ENCODE data around the gene CIDEB.

DNA sequence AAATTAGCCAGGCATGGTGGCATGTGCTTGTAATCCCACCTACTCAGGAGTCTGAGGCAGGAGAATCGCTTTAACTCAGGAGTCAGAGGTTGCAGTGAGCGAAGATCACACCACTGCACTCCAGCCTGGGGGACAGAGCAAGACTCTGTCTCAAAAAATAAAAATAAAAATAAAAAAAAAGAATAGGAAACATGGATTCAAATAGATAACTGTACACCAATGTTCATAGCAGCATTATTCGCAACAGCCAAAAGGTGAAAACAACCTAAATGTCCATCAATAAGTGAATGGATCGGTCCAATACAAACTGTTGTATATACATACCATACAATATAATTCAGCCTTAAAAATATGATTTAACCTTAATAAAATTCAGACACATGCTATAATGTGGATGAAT lies 35.1 kb upstream of the CIDEB start:
- TF ChIP-seq, protein P1, sequence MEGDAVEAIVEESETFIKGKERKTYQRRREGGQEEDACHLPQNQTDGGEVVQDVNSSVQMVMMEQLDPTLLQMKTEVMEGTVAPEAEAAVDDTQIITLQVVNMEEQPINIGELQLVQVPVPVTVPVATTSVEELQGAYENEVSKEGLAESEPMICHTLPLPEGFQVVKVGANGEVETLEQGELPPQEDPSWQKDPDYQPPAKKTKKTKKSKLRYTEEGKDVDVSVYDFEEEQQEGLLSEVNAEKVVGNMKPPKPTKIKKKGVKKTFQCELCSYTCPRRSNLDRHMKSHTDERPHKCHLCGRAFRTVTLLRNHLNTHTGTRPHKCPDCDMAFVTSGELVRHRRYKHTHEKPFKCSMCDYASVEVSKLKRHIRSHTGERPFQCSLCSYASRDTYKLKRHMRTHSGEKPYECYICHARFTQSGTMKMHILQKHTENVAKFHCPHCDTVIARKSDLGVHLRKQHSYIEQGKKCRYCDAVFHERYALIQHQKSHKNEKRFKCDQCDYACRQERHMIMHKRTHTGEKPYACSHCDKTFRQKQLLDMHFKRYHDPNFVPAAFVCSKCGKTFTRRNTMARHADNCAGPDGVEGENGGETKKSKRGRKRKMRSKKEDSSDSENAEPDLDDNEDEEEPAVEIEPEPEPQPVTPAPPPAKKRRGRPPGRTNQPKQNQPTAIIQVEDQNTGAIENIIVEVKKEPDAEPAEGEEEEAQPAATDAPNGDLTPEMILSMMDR (IDR thresholded peaks at IDR 0.05) = no peak
- no peak for TF ChIP-seq POLR2A (IDR thresholded peaks at IDR 0.05)

All from tibial nerve (tissue), 3 donors.